Esophagus muscularis mucosa (tissue), 4 donors: Measurements from ENCODE around the gene DHX36. TPM values are rescaled to one million over a fixed set of nuclear protein-coding genes. Genes with fewer than 3 reads are reported as not detected.

Source experiments
- DNase-seq: peaks from one replicate; pipeline ENCODE4 v3.0.0-alpha.2; 2017; ENCODE audit errors: extremely low spot score
- H3K27ac ChIP-seq, 4 donors: fragments of 200-600 bp; sonication (generic); replicated peaks in 1 of 4; 1 replicate in 3 of 4; 2 replicates in 1 of 4; pipeline ENCODE4 v1.5.1; 2016 to 2019; ENCODE audit warnings: mild to moderate bottlenecking in 1 of 4
- H3K27me3 ChIP-seq, 4 donors: fragments of 200-600 bp; sonication (generic); one replicate each; pipeline versions ENCODE4 v1.5.1 to v1.6.0; 2016 to 2019
- H3K36me3 ChIP-seq, 4 donors: fragments of 200-600 bp; sonication (generic); one replicate each; pipeline ENCODE4 v1.5.1; 2016 to 2019
- H3K4me1 ChIP-seq, 4 donors: fragments of 200-600 bp; sonication (generic); one replicate each; pipeline ENCODE4 v1.5.1; 2016 to 2019
- H3K4me3 ChIP-seq, 4 donors: fragments of 200-600 bp; sonication (generic); 1 replicate in 2 of 4; 2 replicates in 2 of 4; pipeline ENCODE4 v1.5.1; 2016 to 2019; ENCODE audit warnings: mild to moderate bottlenecking in 4 of 4, moderate library complexity in 1 of 4
- H3K9me3 ChIP-seq, 4 donors: fragments of 200-600 bp; sonication (generic); 1 replicate in 3 of 4; 2 replicates in 1 of 4; pipeline ENCODE4 v1.5.1; 2016 to 2019
- EP300 ChIP-seq: sonication (generic); formaldehyde crosslinking; IDR thresholded peaks from one replicate; pipeline ENCODE4 v1.6.1; 2017; ENCODE audit warnings: antibody characterized with exemption
- POLR2A ChIP-seq: fragments of 450-650 bp; IDR thresholded peaks from one replicate; pipeline ENCODE4 v1.6.1; 2017; ENCODE audit warnings: antibody characterized with exemption, moderate library complexity, mild to moderate bottlenecking, low read depth
- POLR2AphosphoS5 ChIP-seq, 2 donors: sonication (generic); formaldehyde crosslinking; IDR thresholded peaks; one replicate each; pipeline ENCODE4 v1.6.1; 2017; ENCODE audit warnings: antibody characterized with exemption in 2 of 2
- WGBS: methylation state at CpG from one replicate; pipeline ENCODE4 v1.1.5; 2018; 5-methylcytosine and 5-hydroxymethylcytosine counted together
- intact Hi-C: fragments of 100-400 bp; cut with DNase I; formaldehyde crosslinking; loops from one replicate; pipeline ENCODE4 v1.15.1; 2023
- total RNA-seq, 4 donors: library from RNA; depleted of rRNA; stranded (reverse); fragments of >200 nt; gene quantifications; one replicate each; pipeline versions ENCODE4 v1.1.0 to v1.2.1, GENCODE V29; 2016
- TF ChIP-seq, protein P1 (sequence below), 3 experiments: fragments of 200-600 bp in 2 of 3; fragments of 450-650 bp in 1 of 3; sonication (generic) in 2 of 3; IDR thresholded peaks; one replicate each; pipeline ENCODE4 v1.5.1; 2017 to 2019; ENCODE audit warnings: antibody characterized with exemption in 3 of 3, mild to moderate bottlenecking in 2 of 3, moderate library complexity in 1 of 3

Gene DHX36
- total RNA-seq, 4 donors from 2014 or later, result 35.0 to 84.7 (median 54.5) TPM

DNA sequence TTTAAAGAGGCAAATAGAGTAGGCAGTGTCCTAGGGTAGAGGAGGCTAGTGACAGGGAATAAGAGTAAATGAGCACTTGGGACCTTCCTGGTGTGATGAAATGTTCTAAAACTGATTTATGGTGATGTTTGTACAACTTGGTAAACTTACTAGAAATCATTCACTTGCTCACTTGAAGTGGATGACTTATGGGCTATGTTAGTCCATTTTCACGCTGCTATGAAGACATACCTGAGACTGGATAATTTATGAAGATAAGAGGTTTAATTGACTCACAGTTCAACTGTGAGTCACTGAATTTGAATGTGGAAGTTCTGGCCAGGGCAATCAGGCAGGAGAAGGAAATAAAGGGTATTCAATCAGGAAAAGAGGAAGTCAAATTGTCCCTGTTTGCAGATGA is 31.7 kb upstream of the DHX36 start:
- H3K9me3 ChIP-seq, result no peaks in the 10 kb centered on the region
- no peak for DNase-seq
- H3K4me3 ChIP-seq, result no peak overlapping the region
- H3K36me3 ChIP-seq, result no peaks in the 10 kb centered on the region
- H3K27me3 ChIP-seq, result no peaks in the 10 kb centered on the region
- H3K27ac ChIP-seq, result no peak overlapping the region
- intact Hi-C loops, result no loop called here
- WGBS, result 50% methylated on average over 1 of the region's 1 CpG
- TF ChIP-seq POLR2AphosphoS5 (IDR thresholded peaks at IDR 0.05), result no peak
- TF ChIP-seq EP300, result no peak
- TF ChIP-seq POLR2A, result no peak
- TF ChIP-seq, protein P1, sequence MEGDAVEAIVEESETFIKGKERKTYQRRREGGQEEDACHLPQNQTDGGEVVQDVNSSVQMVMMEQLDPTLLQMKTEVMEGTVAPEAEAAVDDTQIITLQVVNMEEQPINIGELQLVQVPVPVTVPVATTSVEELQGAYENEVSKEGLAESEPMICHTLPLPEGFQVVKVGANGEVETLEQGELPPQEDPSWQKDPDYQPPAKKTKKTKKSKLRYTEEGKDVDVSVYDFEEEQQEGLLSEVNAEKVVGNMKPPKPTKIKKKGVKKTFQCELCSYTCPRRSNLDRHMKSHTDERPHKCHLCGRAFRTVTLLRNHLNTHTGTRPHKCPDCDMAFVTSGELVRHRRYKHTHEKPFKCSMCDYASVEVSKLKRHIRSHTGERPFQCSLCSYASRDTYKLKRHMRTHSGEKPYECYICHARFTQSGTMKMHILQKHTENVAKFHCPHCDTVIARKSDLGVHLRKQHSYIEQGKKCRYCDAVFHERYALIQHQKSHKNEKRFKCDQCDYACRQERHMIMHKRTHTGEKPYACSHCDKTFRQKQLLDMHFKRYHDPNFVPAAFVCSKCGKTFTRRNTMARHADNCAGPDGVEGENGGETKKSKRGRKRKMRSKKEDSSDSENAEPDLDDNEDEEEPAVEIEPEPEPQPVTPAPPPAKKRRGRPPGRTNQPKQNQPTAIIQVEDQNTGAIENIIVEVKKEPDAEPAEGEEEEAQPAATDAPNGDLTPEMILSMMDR (IDR thresholded peaks at IDR 0.05), result no peak
- H3K4me1 ChIP-seq, result no peaks in the 10 kb centered on the region

DNA sequence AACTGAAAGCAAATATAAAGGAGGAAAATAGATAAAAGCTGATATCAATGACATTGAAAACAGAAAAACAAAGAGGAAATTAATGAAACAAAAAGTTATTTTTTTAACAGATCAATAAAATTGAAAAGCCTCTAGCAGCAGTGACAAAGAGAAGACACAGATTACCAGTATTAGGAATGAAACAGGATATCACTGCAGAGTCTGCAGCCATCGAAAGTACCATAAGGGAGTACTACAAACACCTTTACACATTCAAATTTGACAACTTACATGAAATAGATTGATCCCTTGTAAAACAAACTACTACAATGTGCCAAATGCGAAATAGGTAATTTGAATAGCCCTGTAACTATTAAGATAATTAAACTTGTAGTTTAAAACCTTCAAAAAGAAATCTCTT is 24.9 kb upstream of the DHX36 start:
- no peak overlapping the region for H3K27ac ChIP-seq
- WGBS, result 55% methylated on average over 2 of the region's 2 CpGs
- intact Hi-C loops, result no loop called here
- H3K4me3 ChIP-seq, result no peak overlapping the region
- TF ChIP-seq EP300 (no peak), POLR2AphosphoS5 (IDR thresholded peaks at IDR 0.05) (no peak), POLR2A (no peak)
- TF ChIP-seq, protein P1 (IDR thresholded peaks at IDR 0.05), result no peak
- H3K27me3 ChIP-seq, result no peaks in the 10 kb centered on the region
- H3K4me1 ChIP-seq, result no peaks in the 10 kb centered on the region
- no peak for DNase-seq
- no peaks in the 10 kb centered on the region for H3K36me3 ChIP-seq
- no peaks in the 10 kb centered on the region for H3K9me3 ChIP-seq

DNA sequence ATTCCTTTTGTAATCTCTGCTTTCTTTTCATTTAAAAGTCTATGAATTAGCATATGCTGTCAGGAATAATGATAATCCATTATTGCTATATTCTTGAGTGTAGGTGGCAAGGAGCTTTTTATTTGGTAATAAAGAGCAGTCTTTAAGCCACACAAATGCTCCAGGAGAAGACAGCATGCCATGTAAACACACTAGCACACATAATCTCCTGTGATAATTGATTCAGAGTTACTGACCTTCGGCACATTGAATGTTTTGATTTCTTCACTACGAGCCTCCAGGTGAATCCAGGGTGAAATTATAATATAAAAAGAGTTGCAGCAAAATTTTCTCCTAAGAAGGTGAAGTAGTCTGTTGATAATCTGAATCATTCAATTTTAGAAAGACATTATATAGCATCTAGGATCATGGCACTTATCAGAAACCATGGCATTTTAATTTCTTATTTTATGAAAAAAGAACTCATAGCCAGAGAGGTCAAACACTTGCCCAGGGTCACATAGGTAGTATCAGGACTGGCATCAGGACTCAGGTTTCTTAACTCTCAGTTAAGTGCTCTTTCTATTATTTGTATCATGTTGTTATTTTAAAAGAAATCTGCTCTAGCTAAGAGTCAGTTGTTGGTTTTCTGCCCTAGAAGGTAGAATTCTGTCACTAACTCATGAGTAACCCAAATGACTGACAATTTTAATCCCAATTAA is 21.3 kb upstream of the DHX36 start:
- H3K4me1 ChIP-seq, result no peaks in the 10 kb centered on the region
- H3K36me3 ChIP-seq, result no peaks in the 10 kb centered on the region
- H3K9me3 ChIP-seq, result no peaks in the 10 kb centered on the region
- no peak for DNase-seq
- no peak overlapping the region for H3K4me3 ChIP-seq
- WGBS, result 56% methylated on average over 2 of the region's 2 CpGs
- no peaks in the 10 kb centered on the region for H3K27me3 ChIP-seq
- TF ChIP-seq EP300, result no peak
- no peak for TF ChIP-seq POLR2A
- TF ChIP-seq, protein P1 (IDR thresholded peaks at IDR 0.05), result no peak
- TF ChIP-seq POLR2AphosphoS5 (IDR thresholded peaks at IDR 0.05), result no peak
- intact Hi-C loops, result no loop called here
- no peak overlapping the region for H3K27ac ChIP-seq

DNA sequence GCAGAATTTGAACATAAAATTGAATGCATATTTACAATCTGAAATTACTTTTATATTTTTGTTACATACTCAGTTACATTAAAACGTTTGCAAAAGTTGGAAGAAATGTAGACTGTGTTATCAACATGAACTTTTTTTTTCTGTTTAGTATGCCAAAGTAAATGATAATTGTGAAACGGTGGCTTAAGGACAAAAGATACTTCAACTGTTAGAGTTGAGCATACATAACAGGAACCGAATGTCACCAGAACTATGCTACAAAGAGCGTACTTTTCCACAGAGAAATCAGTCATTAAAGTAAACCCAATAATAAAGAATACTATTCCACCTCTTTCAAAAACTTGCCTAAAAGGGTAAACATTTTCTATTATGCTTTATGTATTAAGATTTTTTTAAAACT is 14.3 kb upstream of the DHX36 start:
- Histone ChIP-seq H3K27ac (no peak overlapping the region), H3K36me3 (no peaks in the 10 kb centered on the region), H3K9me3 (no peaks in the 10 kb centered on the region), H3K4me3 (no peak overlapping the region), H3K27me3 (no peaks in the 10 kb centered on the region), H3K4me1 (no peaks in the 10 kb centered on the region)
- no peak for TF ChIP-seq POLR2AphosphoS5 (IDR thresholded peaks at IDR 0.05)
- TF ChIP-seq POLR2A, result no peak
- TF ChIP-seq EP300, result no peak
- TF ChIP-seq, protein P1 (IDR thresholded peaks at IDR 0.05), result no peak
- intact Hi-C loops, result loop anchor here (10.0 kb wide), 1 partner anchor 1366 kb away; no protein-coding TSS in a partner anchor
- 75% methylated on average over 4 of the region's 4 CpGs for WGBS
- no peak for DNase-seq

DNA sequence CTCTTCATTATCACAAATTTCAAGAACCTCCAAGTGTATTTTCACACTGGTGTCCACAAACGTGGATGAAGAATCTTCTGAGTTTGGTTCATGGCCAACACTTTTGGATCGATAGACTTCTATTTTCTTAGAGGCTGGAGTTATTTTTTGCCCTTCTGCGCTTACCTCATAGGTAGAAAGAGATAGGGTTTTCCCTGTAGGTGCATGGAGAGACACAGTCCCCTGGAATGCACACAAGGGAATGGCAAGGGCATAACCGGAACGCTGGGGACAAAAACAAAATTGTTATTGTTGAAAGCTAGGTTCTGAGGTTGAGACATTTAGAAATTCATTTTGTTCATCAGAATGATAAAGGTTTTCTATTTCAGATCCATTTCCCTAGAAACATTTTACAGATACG is 13.7 kb upstream of the DHX36 start:
- H3K4me1 ChIP-seq, result no peaks in the 10 kb centered on the region
- H3K9me3 ChIP-seq, result no peaks in the 10 kb centered on the region
- intact Hi-C loops, result loop anchor here (10.0 kb wide), 1 partner anchor 1367 kb away; no protein-coding TSS in a partner anchor
- no peaks in the 10 kb centered on the region for H3K36me3 ChIP-seq
- no peak overlapping the region for H3K4me3 ChIP-seq
- TF ChIP-seq EP300 (no peak), POLR2A (no peak), POLR2AphosphoS5 (IDR thresholded peaks at IDR 0.05) (no peak)
- TF ChIP-seq, protein P1 (IDR thresholded peaks at IDR 0.05), result no peak
- H3K27me3 ChIP-seq, result no peaks in the 10 kb centered on the region
- H3K27ac ChIP-seq, result no peak overlapping the region
- 83% methylated on average over 6 of the region's 6 CpGs for WGBS
- no peak for DNase-seq
